CD4-positive, CD25-positive, alpha-beta regulatory T cell (primary cell): ENCODE measurements around the gene NUPR1. TPM values are rescaled to one million over a fixed set of nuclear protein-coding genes. Genes with fewer than 3 reads are reported as not detected.

Source experiments
- ATAC-seq, 2 donors: fragments of 150-1000 bp; cut with Tn5 transposase; one replicate each; pipeline ENCODE4 v1.10.0; 2021; ENCODE audit warnings: low read depth in 2 of 2, moderate number of reproducible peaks in 2 of 2, moderate library complexity in 1 of 2
- DNase-seq, 3 donors: peaks; one replicate each; pipeline versions ENCODE4 v3.0.0 to v3.0.0-alpha.2; 2012 to 2022; ENCODE audit warnings: mixed read lengths in 1 of 3
- H3K27ac ChIP-seq: one replicate; pipeline ENCODE4 v1.7.0; 2013; ENCODE audit warnings: mild to moderate bottlenecking, low read length; ENCODE audit not compliant: insufficient read depth, poor library complexity, severe bottlenecking
- H3K27me3 ChIP-seq: one replicate; pipeline ENCODE4 v1.7.0; 2013; ENCODE audit warnings: low read length; ENCODE audit not compliant: control insufficient read depth, insufficient read depth
- H3K36me3 ChIP-seq: one replicate; pipeline ENCODE4 v1.7.0; 2013; ENCODE audit warnings: mild to moderate bottlenecking, low read length, moderate library complexity; ENCODE audit not compliant: control insufficient read depth, insufficient read depth
- H3K4me1 ChIP-seq: 2 replicates; pipeline ENCODE4 v1.7.0; 2013; ENCODE audit warnings: mild to moderate bottlenecking, low read length; ENCODE audit not compliant: insufficient read depth, control insufficient read depth, poor library complexity, severe bottlenecking
- H3K4me3 ChIP-seq: one replicate; pipeline ENCODE4 v1.7.0; 2013; ENCODE audit warnings: low read depth, mild to moderate bottlenecking, low read length, moderate library complexity
- H3K9me3 ChIP-seq, 2 experiments: 1 replicate in 1 of 2; 2 replicates in 1 of 2; pipeline ENCODE4 v1.7.0; 2013; ENCODE audit warnings: low read length in 2 of 2, mild to moderate bottlenecking in 1 of 2, moderate library complexity in 1 of 2; ENCODE audit not compliant: control insufficient read depth in 2 of 2
- H3K27ac Mint-ChIP-seq, 3 donors: one replicate each; pipeline ENCODE4 v1.8.0; 2020 to 2022; ENCODE audit warnings: mild to moderate bottlenecking in 3 of 3, mixed read lengths in 3 of 3, moderate library complexity in 2 of 3
- H3K27me3 Mint-ChIP-seq: one replicate; pipeline ENCODE4 v1.8.0; 2022; ENCODE audit warnings: mild to moderate bottlenecking, mixed read lengths
- H3K36me3 Mint-ChIP-seq: one replicate; pipeline ENCODE4 v1.8.0; 2020; ENCODE audit warnings: mixed read lengths
- H3K4me1 Mint-ChIP-seq, 4 donors: one replicate each; pipeline ENCODE4 v1.8.0; 2020 to 2022; ENCODE audit warnings: mixed read lengths in 4 of 4, mild to moderate bottlenecking in 1 of 4
- H3K4me3 Mint-ChIP-seq, 4 donors: one replicate each; pipeline ENCODE4 v1.8.0; 2020 to 2022; ENCODE audit warnings: mild to moderate bottlenecking in 4 of 4, mixed read lengths in 4 of 4, moderate library complexity in 3 of 4
- H3K9me3 Mint-ChIP-seq, 7 donors: one replicate each; pipeline ENCODE4 v1.8.0; 2020 to 2022; ENCODE audit warnings: mixed read lengths in 7 of 7, mild to moderate bottlenecking in 3 of 7, moderate library complexity in 2 of 7
- polyA plus RNA-seq, 4 donors: library from polyadenylated mRNA; unstranded; fragments of 300-500 nt; fragmentation: Illumina TruSeq; gene quantifications; one replicate each; pipeline ENCODE4 v1.2.3, GENCODE V29; 2021
- total RNA-seq: library from RNA; stranded (reverse); gene quantifications from one replicate; pipeline ENCODE4 v1.2.3, GENCODE V29; 2022

Gene NUPR1
- total and polyA plus RNA-seq, 5 donors from 2014 or later = not detected

DNA sequence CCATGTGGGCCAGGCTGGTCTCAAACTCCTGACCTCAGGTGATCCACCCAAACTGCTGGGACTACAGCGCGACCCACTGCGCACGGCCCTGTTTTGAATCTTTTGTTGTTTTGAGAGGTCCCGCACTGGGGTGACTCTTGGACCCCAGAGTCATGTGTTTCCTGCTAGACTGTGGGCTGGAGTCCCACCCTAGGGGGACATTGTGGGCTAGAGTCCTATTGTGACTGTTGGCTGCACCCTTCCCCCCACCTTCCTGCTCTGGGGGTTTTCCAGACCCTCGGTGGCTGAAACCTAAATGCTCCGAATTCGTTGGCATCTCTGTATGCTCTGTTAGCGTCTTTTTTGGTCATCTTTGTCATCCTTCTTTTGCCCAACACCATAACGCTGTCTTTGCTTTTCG lies 16.0 kb downstream of the NUPR1 start:
- H3K36me3 ChIP-seq = no peaks in the 10 kb centered on the region
- Mint-ChIP-seq H3K4me3 (no peak overlapping the region), H3K27ac (no peak overlapping the region), H3K4me1 (peaks cover 0 to 14% (median 3%) of the 10 kb centered on the region in 4 donors), H3K27me3 (peaks cover 4% of the 10 kb centered on the region), H3K9me3 (no peaks in the 10 kb centered on the region), H3K36me3 (no peaks in the 10 kb centered on the region)
- DNase-seq (no peak), ATAC-seq (no peak)
- H3K9me3 ChIP-seq = no peaks in the 10 kb centered on the region
- no peak overlapping the region for H3K27ac ChIP-seq
- no peaks in the 10 kb centered on the region for H3K27me3 ChIP-seq
- no peaks in the 10 kb centered on the region for H3K4me1 ChIP-seq
- no peak overlapping the region for H3K4me3 ChIP-seq

DNA sequence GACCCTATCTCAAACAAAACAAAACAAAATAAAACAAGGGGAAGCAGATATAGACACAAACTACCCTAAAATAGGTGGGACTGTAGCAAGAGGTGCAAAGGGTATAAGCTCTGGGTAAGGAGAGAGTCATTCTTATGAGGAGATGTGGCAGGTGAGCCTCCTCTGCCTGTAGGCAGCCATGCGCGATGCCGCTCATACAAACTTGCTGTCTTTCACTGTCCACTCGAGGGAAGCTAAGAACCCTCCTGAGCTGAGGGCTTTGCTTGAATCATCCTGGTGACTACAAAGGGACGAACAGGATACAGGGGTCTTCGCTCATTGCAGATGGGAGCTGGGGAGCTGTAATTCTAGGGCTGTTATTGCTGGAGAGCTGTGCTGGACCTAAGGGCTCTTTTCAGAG lies 17.3 kb downstream of the NUPR1 start:
- Histone ChIP-seq H3K4me3 (no peak overlapping the region), H3K27me3 (no peaks in the 10 kb centered on the region), H3K36me3 (no peaks in the 10 kb centered on the region), H3K9me3 (no peaks in the 10 kb centered on the region), H3K27ac (no peak overlapping the region), H3K4me1 (no peaks in the 10 kb centered on the region)
- Mint-ChIP-seq H3K36me3 (no peaks in the 10 kb centered on the region), H3K27ac (no peak overlapping the region), H3K27me3 (peaks cover 5% of the 10 kb centered on the region), H3K9me3 (no peaks in the 10 kb centered on the region), H3K4me1 (peaks cover 0 to 14% (median 3%) of the 10 kb centered on the region in 4 donors), H3K4me3 (no peak overlapping the region)
- DNase-seq (no peak), ATAC-seq (no peak)

DNA sequence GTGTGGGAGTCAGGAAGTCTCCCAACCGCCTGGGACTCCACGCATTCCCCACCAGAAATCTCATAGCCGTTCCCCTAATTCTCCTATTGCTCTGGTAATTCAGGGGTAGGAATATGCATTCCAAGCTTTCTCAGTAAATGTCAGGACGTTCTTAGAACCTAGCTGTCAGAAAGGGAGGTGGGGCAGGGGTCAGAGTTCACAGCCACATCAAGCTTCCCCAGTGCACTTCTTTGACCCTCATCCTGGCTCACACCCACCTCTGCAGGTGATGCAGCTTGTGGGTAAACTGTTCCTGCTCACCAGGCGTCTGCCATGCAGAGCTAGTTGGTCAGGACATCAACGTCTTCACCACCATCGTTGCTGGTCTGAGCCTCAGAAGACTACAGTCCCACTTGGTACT lies 18.1 kb downstream of the NUPR1 start:
- Mint-ChIP-seq H3K27me3 (peaks cover 5% of the 10 kb centered on the region), H3K27ac (no peak overlapping the region), H3K4me1 (peaks cover 0 to 11% (median 3%) of the 10 kb centered on the region in 4 donors), H3K9me3 (no peaks in the 10 kb centered on the region), H3K36me3 (no peaks in the 10 kb centered on the region), H3K4me3 (no peak overlapping the region)
- Histone ChIP-seq H3K4me3 (no peak overlapping the region), H3K4me1 (no peaks in the 10 kb centered on the region), H3K36me3 (no peaks in the 10 kb centered on the region), H3K27ac (no peak overlapping the region), H3K9me3 (no peaks in the 10 kb centered on the region), H3K27me3 (no peaks in the 10 kb centered on the region)
- DNase-seq (no peak), ATAC-seq (no peak)

DNA sequence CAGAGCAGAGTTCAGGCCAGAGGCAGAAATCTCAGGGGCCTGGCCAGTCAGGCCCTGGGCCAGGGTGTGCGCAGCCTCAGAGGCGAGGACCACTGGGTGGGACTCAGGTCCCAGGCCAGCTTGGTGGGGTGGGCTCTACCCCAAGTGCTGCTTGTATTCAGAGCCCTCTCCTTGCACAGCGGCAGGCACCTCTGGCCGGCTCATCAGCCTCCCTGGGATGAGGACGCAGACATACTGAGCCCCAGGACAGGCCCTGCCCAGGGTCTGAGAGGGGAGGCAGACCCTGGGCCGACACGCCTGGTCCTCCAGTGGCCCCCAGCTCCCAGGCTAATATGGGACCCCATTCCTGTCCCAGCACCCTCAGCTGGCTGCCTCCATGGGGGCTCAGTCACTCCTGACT lies 24.5 kb downstream of the NUPR1 start:
- H3K36me3 Mint-ChIP-seq = no peaks in the 10 kb centered on the region
- H3K27ac Mint-ChIP-seq = no peak overlapping the region
- no peaks in the 10 kb centered on the region for H3K9me3 Mint-ChIP-seq
- H3K9me3 ChIP-seq = no peaks in the 10 kb centered on the region
- ATAC-seq (no peak), DNase-seq (no peak)
- H3K27me3 Mint-ChIP-seq = peaks cover 9% of the 10 kb centered on the region
- no peak overlapping the region for H3K27ac ChIP-seq
- no peak overlapping the region for H3K4me3 ChIP-seq
- no peaks in the 10 kb centered on the region for H3K27me3 ChIP-seq
- no peaks in the 10 kb centered on the region for H3K36me3 ChIP-seq
- no peak overlapping the region for H3K4me3 Mint-ChIP-seq
- H3K4me1 ChIP-seq = no peaks in the 10 kb centered on the region
- peaks cover 0 to 13% (median 3%) of the 10 kb centered on the region in 4 donors for H3K4me1 Mint-ChIP-seq

DNA sequence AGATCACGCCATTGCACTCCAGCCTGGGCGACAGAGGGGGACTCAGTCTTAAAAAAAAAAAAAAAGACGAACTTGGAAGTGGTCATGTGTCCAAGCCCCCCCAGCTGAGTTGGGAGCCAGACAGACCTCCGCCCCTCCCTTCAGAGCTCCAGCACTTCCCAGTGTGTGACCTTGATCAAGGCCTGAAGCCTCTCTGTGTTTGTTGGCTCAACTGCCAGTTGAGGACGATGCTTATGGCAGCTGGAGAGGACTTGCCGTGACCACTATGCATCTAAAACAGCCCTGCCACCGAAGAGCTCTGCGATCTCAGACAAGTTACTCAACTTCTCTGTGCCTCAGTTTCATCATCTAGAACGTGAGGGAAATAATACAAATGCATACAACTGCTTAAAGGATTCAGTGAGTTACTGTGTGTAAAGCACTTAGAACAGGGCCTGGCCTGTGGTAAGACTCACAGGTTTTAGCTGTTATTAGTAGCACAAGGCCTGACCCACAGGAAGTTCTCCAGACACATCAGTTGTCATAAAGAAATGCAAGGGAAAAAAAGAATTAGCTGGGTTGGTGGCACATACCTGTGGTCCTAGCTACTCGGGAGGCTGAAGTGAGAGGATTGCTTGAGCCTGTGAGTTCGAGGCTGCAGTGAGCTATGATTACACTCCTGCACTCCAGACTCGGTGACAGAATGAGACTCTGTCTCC lies 25.1 kb downstream of the NUPR1 start:
- no peaks in the 10 kb centered on the region for H3K9me3 Mint-ChIP-seq
- Histone ChIP-seq H3K27ac (no peak overlapping the region), H3K9me3 (no peaks in the 10 kb centered on the region), H3K36me3 (no peaks in the 10 kb centered on the region), H3K4me3 (no peak overlapping the region), H3K4me1 (no peaks in the 10 kb centered on the region), H3K27me3 (no peaks in the 10 kb centered on the region)
- DNase-seq = no peak
- H3K4me3 Mint-ChIP-seq = no peak overlapping the region
- no peaks in the 10 kb centered on the region for H3K36me3 Mint-ChIP-seq
- peaks cover 0 to 13% (median 3%) of the 10 kb centered on the region in 4 donors for H3K4me1 Mint-ChIP-seq
- no peak for ATAC-seq
- no peak overlapping the region for H3K27ac Mint-ChIP-seq
- peaks cover 9% of the 10 kb centered on the region for H3K27me3 Mint-ChIP-seq

DNA sequence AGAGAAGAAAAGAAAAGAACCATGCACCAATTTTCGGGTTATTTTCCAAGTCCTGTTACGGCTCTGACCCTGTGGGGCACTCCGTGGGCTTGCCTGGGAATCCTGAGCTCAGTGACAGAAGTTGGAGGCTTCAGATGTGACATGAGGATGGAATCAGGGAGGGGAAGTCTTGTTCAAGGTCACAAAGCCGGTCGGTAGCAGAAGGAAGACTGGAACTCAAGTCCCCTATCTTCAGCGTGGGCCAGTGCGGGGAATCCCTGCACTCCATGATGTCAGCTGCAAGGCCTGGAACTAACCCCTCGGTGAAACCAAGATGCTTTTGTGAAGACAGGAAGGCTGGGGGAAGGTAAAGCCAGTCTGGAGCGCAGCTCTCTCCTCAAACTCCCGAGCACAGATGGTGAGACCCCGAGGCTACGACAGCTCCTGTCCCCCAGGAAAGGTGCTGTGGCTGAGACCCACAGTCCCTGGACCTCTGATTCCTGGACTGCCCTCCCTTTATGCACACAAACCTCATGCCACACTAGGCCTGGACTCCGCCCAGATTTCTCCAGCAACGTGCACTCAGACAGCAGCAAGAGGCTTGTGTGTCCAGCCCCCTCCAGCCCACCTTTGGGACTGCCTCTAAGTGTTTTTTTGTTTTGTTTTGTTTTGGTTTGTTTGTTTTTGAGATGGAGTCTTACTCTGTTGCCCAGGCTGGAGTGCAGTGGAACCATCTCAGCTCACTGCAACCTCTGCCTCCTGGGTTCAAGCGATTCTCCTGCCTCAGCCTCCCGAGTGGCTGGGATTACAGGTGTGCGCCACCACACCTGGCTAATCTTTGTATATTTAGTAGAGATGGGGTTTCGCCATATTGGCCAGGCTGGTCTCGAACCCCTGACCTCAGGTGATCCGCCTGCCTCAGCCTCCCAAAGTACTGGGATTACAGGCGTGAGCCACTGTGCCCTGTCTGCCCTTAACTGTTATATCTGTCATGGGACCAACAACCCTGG lies 26.7 kb downstream of the NUPR1 start:
- no peaks in the 10 kb centered on the region for H3K36me3 Mint-ChIP-seq
- H3K9me3 Mint-ChIP-seq = no peaks in the 10 kb centered on the region
- H3K27me3 Mint-ChIP-seq = peaks cover 9% of the 10 kb centered on the region
- H3K9me3 ChIP-seq = no peaks in the 10 kb centered on the region
- H3K4me3 Mint-ChIP-seq = no peak overlapping the region
- no peak overlapping the region for H3K4me3 ChIP-seq
- ATAC-seq (no peak), DNase-seq (no peak)
- peaks cover 0 to 26% (median 7%) of the 10 kb centered on the region in 4 donors for H3K4me1 Mint-ChIP-seq
- no peaks in the 10 kb centered on the region for H3K27me3 ChIP-seq
- H3K27ac Mint-ChIP-seq = peak overlapping the region in 2 of 3 donors; percentile 80 to 83
- no peaks in the 10 kb centered on the region for H3K36me3 ChIP-seq
- H3K4me1 ChIP-seq = peaks cover 13% of the 10 kb centered on the region
- H3K27ac ChIP-seq = no peak overlapping the region

DNA sequence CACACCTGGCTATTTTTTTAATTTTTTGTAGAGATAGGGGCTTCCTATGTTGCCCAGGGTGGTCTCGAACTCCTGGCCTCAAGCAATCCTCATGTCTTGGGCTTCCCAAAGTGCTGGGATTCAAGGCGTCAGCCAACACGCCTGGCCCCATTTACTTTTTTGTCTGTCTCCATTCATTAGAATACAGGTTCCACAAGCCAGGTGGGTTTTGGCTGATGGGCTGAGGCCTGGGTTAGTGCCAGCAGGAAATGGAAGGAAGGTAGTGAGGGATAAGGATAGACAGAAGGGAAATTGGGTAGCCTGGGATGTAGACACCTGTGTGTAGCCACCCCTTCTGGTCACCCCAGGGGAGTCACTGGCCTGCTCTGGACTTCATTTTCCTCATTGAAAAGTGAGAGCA lies 27.7 kb downstream of the NUPR1 start:
- Mint-ChIP-seq H3K36me3 (no peaks in the 10 kb centered on the region), H3K9me3 (no peaks in the 10 kb centered on the region), H3K4me3 (no peak overlapping the region), H3K27ac (no peak overlapping the region), H3K27me3 (peaks cover 7% of the 10 kb centered on the region), H3K4me1 (peaks cover 0 to 32% (median 8%) of the 10 kb centered on the region in 4 donors)
- H3K4me1 ChIP-seq = peaks cover 13% of the 10 kb centered on the region
- no peaks in the 10 kb centered on the region for H3K36me3 ChIP-seq
- ATAC-seq = no peak
- no peak for DNase-seq
- no peak overlapping the region for H3K27ac ChIP-seq
- H3K9me3 ChIP-seq = no peaks in the 10 kb centered on the region
- no peak overlapping the region for H3K4me3 ChIP-seq
- no peaks in the 10 kb centered on the region for H3K27me3 ChIP-seq
